Progenitor cell of endocrine pancreas (in vitro differentiated cells): ENCODE results near the gene MRPS18C. TPM values are rescaled to one million over a fixed set of nuclear protein-coding genes. Genes with fewer than 3 reads are reported as not detected.

Experiments used
- DNase-seq: peaks from one replicate; pipeline ENCODE4 v3.0.0; 2021; ENCODE audit warnings: low spot score; ENCODE audit not compliant: unreplicated experiment
- H3K27ac Mint-ChIP-seq: 2 replicates; pipeline ENCODE4 v1.8.0; 2021; ENCODE audit warnings: mild to moderate bottlenecking, moderate library complexity, mixed read lengths
- H3K27me3 Mint-ChIP-seq: 2 replicates; pipeline ENCODE4 v1.8.0; 2021; ENCODE audit warnings: mixed read lengths
- H3K36me3 Mint-ChIP-seq: 2 replicates; pipeline ENCODE4 v1.8.0; 2022; ENCODE audit warnings: mixed read lengths; ENCODE audit not compliant: insufficient read depth
- H3K4me1 Mint-ChIP-seq: 2 replicates; pipeline ENCODE4 v1.8.0; 2021; ENCODE audit warnings: low read depth, mixed read lengths
- H3K4me3 Mint-ChIP-seq: 2 replicates; pipeline ENCODE4 v1.8.0; 2021; ENCODE audit warnings: low read depth, mild to moderate bottlenecking, moderate library complexity, mixed read lengths
- H3K9me3 Mint-ChIP-seq: 2 replicates; pipeline ENCODE4 v1.8.0; 2021; ENCODE audit warnings: low read depth, mixed read lengths
- CTCF ChIP-seq: fragments of 200-600 bp; sonication (generic); IDR thresholded peaks from one replicate; pipeline ENCODE4 v1.5.0; 2021; ENCODE audit warnings: antibody characterized with exemption, mild to moderate bottlenecking; ENCODE audit not compliant: unreplicated experiment
- total RNA-seq: library from RNA; stranded (reverse); gene quantifications from 2 replicates; pipeline ENCODE4 v1.2.1, GENCODE V29; 2021

The MRPS18C gene
- total RNA-seq, 1 donor from 2014 or later = 45.2 TPM

DNA sequence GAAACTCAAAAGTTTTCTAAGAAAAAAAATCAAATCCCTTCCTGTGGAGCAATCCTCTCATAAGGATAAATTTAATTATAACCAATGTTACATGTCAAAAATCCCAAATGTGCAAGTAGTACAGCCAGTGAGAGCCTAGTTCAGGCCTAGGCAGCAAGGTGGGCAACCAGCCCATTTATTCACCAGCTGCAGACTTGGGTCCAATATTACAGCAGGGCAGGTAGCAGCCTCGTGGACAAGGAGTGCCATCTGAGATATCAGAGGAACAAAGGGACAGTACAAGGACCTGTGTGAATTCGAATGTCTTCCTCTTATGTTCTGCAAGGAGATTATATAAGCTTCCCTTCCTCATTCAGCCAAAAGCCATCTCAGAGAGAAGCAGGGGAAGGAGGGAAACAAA, 6.8 kb upstream of the MRPS18C start:
- Mint-ChIP-seq H3K4me3 (no peak overlapping the region), H3K36me3 (peaks cover 13% of the 10 kb centered on the region), H3K27me3 (no peaks in the 10 kb centered on the region), H3K9me3 (no peaks in the 10 kb centered on the region), H3K4me1 (no peaks in the 10 kb centered on the region), H3K27ac (no peak overlapping the region)
- TF ChIP-seq CTCF = no peak
- DNase-seq = no peak

DNA sequence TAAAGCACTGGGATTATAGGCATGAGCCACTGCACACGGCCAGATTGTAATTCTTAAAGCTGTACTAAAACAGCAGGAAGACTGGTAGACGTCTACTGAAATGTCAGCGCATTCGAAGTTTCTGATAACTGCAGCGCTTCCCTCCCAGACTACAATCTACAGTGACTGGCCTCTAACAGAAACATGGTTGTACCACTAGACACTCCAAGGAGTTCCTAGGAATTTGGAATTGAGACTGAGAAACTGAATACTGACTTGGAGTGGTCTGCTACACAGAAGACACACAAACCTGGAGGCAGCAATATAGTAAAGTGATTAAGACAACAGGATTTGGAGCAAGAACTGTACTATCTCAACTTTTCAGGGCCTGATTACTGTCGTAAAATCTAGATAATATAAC, 1.2 kb upstream of the MRPS18C start:
- H3K4me3 Mint-ChIP-seq = peak overlapping the region; percentile 99

DNA sequence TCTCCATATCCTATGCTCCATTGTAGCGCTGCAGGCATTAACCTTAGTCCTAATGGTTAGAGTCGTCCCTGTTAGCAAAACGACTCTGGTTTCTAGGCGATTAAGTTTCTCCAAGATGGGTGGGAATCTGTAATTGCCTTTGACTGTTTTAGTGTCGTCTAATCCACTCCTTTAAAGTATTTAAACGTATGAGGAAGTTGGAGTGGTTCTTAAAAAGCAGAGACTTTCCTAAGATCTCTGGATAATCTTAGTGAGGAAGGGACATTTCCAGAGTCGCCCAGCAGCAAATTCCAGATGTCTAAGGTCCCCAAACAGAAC, 285 bp downstream of the MRPS18C start:
- TF ChIP-seq CTCF = no peak
- Mint-ChIP-seq H3K4me1 (peaks cover 14% of the 10 kb centered on the region), H3K36me3 (peaks cover 20% of the 10 kb centered on the region), H3K9me3 (no peaks in the 10 kb centered on the region), H3K4me3 (peak overlapping the region; percentile 99), H3K27me3 (no peaks in the 10 kb centered on the region), H3K27ac (peak overlapping the region; percentile 99)
- no peak for DNase-seq

More for the DNA sequence above, 1.2 kb upstream of the MRPS18C start:
- DNase-seq = no peak
- H3K9me3 Mint-ChIP-seq = no peaks in the 10 kb centered on the region
- H3K4me1 Mint-ChIP-seq = peaks cover 14% of the 10 kb centered on the region
- H3K36me3 Mint-ChIP-seq = peaks cover 19% of the 10 kb centered on the region
- no peak for TF ChIP-seq CTCF
- peak overlapping the region; percentile 99 for H3K27ac Mint-ChIP-seq
- H3K27me3 Mint-ChIP-seq = no peaks in the 10 kb centered on the region

DNA sequence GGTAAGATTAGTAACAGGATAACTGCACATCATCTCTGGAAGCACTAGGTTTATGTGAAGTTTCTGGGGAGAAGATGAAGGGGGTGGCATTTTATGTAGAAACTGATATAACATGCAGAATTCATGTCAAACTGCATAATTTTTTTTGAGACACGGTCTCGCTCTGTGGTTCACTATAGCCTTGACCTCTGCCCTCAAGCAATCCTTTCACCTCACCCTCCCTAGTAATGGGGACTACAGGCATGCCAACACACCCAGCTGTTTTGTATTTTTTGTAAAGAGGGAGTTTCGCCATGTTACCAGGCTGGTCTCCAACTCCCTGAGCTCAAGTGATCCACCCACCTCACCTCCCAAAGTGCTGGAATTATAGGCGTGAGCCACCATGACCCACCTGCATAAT, 17.6 kb downstream of the MRPS18C start:
- no peak for DNase-seq
- Mint-ChIP-seq H3K4me1 (no peaks in the 10 kb centered on the region), H3K9me3 (no peaks in the 10 kb centered on the region), H3K27ac (no peak overlapping the region), H3K27me3 (no peaks in the 10 kb centered on the region), H3K36me3 (peaks cover 8% of the 10 kb centered on the region), H3K4me3 (no peak overlapping the region)
- no peak for TF ChIP-seq CTCF

- DNase-seq = no peak
- H3K27me3 Mint-ChIP-seq = no peaks in the 10 kb centered on the region
- H3K27ac Mint-ChIP-seq = no peak overlapping the region
- no peak for TF ChIP-seq CTCF
- no peak overlapping the region for H3K4me3 Mint-ChIP-seq
- no peaks in the 10 kb centered on the region for H3K4me1 Mint-ChIP-seq
- peaks cover 6% of the 10 kb centered on the region for H3K36me3 Mint-ChIP-seq
- no peaks in the 10 kb centered on the region for H3K9me3 Mint-ChIP-seq
Measured at GRCh38 chr4:83473966-83474365, 18.1 kb downstream of the MRPS18C start.
